HG02759 (cell line): ENCODE results near the gene MAGEF1.

Experiments used
- ATAC-seq: cut with Tn5 transposase; IDR thresholded peaks from one replicate; pipeline ENCODE4 v1.9.1; 2021; ENCODE audit warnings: mild to moderate bottlenecking, moderate library complexity; ENCODE audit not compliant: unreplicated experiment

MAGEF1 gene

DNA sequence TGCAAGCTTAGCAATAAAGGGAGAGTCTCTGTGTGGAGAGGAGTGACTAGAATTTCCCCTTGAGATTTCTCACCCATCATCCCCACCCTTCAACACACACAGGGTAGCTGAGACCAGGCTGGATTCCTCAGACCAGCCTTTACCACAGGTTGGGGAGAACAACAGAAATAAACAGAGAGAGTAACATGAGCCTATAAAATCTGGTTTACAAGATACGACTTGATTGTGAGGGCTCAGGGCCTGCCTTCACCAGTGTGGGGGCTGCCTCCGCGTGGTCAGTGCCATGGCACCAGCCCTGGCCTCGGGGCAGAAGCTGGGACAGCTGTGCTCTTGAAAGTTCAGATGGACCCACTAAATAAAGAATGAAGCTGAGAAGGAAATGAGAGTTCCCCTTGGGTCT is 14.6 kb upstream of the MAGEF1 start:
- no peak for ATAC-seq

- no peak for ATAC-seq
These were observed 13.4 kb upstream of the MAGEF1 start for GRCh38 chr3:184725176-184725719.

- ATAC-seq = no peak
These were observed 12.8 kb upstream of the MAGEF1 start for GRCh38 chr3:184724699-184725098.

- ATAC-seq = no peak
These were observed 7.8 kb upstream of the MAGEF1 start for GRCh38 chr3:184719709-184720108.

- ATAC-seq = no peak
These were observed 6.6 kb upstream of the MAGEF1 start for GRCh38 chr3:184718431-184718830.

GRCh38 chr3:184717399-184717983 is 5.6 kb upstream of the MAGEF1 start:
- ATAC-seq = no peak

DNA sequence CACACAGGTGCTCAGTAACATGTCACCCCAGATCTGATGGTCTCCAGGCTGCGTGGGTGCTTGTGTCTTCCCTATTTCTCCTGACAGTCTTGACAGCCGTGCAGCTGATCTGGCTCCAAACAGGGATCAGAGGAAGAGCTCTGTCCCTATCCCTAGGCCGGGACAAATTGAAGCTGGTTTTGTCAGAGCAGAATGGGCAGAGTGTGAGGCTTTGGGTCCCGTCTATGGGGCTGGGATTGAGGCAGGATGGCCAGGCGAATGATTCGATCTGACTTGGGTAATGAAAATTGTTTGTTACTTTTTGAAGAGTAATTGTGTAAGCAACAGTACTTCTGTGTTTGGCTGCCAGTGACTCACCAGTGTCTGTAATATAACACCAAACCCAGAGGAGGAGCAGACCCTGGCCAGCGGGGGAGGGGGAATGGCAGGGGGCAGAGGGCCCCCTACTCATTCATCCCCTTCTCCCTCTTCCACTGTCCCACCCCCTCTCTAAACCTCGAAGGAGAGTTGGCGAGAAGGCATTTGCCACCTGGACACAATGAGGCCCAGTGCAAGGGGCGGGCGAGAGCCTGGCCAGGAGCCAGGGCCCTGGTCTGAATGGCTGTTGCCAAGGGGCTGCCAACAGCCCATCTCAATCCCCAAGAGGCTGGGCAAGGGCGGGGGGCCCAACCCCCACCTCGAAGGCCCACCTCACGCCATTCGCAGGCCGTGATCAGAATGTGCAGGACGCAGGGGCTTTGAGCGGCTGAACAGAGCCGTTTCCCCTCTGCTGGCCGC is 4.9 kb upstream of the MAGEF1 start:
- ATAC-seq = no peak

DNA sequence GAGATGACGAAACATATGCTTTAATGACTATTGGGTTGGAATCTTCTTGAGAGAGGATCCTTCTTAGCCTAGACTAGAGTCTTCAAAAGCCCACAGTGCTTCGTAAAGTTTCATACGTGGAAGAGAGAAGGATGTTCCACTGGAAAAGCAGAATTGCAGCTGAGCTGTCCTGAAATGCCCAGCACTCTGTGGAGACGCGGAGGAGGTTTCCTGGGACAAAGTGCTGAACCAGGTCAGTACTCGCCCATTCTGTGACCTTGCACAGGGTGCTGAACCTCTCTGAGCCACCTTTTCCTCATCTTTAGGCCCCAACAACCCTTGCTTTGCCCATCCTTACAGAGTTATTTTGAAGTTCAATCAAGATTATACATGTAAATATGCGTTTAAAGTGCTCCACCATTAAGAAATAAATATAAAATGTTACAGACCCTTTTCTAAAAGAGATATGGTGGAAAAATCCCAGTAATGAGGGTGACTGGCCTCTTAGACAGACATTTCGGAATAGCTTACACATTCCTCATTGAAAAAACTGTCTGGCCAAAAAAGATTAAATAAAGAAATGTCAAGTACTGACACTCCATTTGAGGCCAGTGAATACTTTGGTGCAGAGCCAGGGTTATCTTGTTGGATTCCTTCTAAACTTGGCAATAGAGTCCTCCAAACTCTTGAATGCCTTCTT is 4.2 kb upstream of the MAGEF1 start:
- ATAC-seq = no peak

GRCh38 chr3:184713521-184713920 is 1.7 kb upstream of the MAGEF1 start:
- no peak for ATAC-seq

DNA sequence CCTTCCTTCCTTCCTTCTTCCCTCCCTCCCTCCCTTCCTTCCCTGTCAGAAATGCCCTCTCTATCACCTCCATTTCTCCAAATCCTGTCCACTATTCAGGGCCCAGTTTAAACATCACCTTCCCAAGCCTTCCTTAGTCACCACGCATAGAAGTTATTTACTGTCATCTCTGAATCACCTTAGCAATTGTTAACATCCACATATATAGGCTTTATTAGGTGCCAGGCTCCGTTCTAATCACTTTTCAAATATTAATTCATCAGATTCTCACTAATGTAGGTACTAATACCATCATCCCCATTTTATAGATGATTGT is 1.1 kb upstream of the MAGEF1 start:
- ATAC-seq = no peak

DNA sequence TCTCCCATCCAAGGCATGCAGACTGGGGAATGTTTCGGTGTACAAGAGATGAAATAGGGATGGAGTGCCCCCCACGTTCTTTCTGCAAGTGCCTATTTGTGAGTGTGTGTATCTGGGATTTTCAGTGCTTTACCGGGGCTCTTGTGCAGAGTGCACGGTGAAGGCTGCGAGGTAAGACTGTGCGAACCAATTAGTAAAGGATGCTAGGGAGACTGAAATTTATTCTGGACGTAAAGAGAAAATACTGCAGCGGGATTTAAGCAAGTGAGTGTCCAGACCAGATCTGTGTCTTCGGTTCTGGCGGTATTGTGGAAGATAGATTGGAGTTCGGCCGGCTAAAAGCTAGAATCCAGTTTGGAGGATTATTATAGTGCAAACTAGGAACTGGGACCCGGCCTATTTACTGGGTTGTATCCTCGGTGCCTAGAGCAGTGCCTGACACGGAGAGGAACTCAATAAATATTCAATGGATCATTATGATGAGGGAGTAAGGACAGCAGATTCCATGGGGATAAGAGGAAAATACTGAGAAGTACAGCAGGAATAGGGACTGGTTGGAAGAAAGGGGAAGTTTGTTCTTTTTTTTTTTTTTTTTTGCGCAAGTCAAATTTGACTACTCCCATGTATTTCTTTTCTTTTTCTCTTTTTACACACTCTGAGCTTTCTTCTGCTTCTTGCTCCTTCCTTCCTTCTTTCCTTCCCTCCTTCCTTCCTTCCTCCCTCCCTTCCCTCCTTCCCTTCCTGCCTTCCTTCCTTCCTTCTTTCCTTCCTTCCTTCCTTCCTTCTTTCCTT is 580 bp upstream of the MAGEF1 start:
- ATAC-seq = peak; percentile 24

DNA sequence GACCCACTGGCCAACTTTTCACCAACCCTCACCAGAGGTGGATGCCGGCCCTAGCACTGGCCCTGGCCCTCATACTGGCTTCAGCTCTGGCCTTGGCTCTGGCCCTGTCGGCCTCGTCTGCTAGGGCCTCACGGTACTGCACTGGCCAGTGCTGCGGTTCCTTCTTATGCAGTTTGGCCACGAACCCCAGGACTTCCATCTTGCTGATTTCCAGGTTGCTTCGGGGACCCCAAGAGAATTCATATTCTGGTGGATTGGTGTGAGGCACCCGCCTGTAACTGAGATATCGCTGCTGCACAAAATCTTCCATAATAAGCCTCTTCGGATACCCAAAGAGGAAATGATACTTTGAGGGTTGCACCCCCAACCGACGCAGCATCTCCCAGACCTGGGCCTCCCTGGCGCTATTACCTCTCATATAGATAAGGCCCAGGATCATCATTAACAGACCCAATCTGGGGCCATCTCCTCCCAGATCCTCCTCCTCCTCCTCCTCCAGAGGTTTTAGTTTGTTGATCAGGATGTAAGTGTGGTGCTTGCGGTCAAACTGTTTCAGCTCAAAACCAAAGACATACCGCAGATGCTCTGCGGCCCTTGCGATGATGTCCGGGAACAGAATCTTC is 883 bp downstream of the MAGEF1 start:
- ATAC-seq = peak; percentile 40

- no peak for ATAC-seq
These were observed 8.2 kb downstream of the MAGEF1 start for GRCh38 chr3:184703657-184704056.

GRCh38 chr3:184700759-184701158 is 11.1 kb downstream of the MAGEF1 start:
- ATAC-seq = no peak

GRCh38 chr3:184697845-184698244 is 14.0 kb downstream of the MAGEF1 start:
- ATAC-seq = no peak

DNA sequence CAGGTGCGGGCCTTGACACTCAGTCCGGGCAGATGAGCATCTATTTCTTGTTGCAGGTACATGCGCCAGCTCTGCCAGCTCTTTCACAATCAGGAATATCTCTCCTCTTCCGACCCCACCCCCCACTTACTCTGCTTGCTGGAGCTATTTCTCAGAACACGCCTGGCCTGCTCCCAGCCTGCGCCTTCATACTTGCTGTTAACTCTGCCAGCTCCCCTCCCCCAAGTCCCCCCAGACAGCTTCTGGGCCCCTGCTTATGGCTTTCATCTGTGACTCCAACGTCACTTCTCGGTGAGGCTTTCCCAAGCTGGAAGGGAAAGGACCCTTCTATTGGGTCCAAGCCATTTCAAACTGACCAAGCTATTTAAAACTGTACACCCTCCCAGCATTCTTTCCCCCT is 15.2 kb downstream of the MAGEF1 start:
- ATAC-seq = no peak

- ATAC-seq = no peak
These were observed 17.1 kb downstream of the MAGEF1 start for GRCh38 chr3:184694716-184695115.

GRCh38 chr3:184694133-184694665 is 17.7 kb downstream of the MAGEF1 start:
- ATAC-seq = no peak

DNA sequence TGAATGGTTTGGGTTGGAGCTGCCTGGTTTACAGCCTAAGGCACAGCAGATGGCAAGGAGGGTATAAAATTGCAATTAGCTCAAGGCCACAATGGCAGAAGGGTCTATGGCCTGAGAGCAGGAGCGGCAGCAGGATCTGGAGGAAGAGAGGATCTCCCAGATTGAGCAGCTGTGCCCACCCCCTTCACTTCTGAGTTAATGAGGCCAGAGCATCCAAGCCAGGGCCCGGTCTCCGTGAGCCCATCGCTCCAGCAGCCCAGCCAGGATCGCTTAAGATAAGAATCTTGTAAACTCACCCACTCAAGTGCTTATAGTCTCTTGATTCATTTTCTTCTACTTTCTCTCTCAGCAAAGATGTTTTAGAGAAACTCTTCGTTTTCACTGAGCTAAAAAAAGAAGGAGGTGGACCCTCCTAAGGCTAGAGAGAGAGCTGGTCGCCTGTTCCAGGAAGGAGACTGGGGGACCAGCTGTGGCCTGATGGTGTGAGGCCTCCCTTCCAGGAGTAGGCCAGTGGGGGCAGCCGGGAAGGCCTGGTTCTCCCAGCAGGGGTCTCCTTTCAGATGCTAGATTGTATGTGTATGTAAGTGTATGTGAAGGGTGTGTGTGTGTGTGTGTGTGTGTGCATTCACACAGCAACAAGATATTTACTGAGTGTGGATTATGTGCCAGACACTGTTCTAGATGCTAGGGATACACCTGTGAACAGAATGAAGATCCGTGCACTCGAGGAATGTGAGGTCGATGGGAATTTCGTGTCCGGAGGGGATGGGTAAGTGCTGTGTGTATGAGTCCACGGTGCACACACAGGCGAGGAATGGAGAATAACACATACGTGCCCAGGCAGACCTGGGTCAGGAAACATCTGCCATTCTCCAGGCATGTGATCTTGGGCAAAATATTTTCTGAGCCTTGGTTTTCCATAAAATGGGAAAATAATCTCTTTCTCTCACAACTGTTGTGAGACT is 18.6 kb downstream of the MAGEF1 start:
- ATAC-seq = no peak
